Hippocampal formation (tissue), 2 donors: Measurements from ENCODE around the gene UBAC1.

Source experiments
- DNase-seq, 2 donors: peaks; one replicate each; lab custom pipeline; 2025; lab: John Stamatoyannopoulos, UW

Gene UBAC1

DNA sequence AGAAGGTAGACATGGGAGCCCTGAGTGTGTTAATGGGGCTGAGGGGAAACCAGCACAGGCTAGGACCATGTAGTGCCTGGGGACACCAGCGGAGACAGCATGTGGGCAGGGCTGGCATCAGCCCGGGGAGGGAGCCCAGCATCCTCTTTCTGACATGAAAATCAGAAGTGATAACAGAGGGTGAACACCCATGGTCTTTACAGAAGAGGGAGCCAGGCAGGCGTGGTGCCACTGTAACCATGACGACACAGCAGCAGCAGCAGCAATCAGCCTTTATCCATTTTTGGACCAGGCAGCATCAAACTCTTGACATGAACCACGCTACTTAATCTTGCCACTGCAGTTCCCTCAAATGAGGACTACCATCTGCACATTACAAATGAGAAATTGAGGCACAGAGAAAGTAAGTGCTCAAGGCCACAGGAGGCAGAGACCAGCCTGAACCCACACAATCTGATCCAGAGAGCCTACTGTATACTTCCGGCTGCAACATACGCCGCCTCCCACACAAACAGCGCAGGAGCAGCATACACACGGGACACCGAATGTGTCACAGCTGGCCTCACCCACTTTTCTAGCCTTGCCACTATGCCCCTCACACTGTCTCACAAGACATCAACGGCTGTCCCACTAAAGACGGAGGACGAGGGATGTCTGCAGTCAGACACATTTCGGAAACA, 77.6 kb downstream of the UBAC1 start:
- no peak for DNase-seq
